ENCODE results near the gene CENPK. TPM values are rescaled to one million over a fixed set of nuclear protein-coding genes. Genes with fewer than 3 reads are reported as not detected.
"Not testable (repeated sequence)": the region's sequence is repeated elsewhere in the genome, so short reads cannot be mapped to it uniquely, and the experiment has no call there.

Gene CENPK
- total RNA-seq, 3 donors from 2014 or later (not counting 1 experiment from before 2014, with no cell fraction given) = 22.0 to 32.0 (median 26.1) TPM

DNA sequence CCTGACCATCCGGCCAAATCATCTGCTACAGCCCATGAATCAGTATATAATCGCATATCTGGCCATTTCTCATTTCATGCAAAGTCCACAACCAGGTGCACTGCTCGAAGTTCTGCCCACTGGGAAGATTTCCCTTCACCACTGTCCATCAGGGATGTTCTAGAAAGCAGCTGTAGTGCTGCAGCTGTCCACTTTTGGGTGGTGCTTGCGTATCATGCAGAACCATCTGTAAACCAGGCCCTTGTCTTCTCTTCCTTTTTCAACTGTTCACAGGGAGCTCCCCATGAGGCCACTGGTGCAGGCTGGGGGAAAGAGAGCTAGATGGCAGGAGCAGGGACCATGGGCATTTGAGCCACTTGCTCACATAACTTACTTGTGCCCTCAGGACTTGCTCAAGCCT is 73.8 kb downstream of the CENPK start:
- WGBS (ENCODE audit: insufficient coverage) = 92% methylated on average over 4 of the region's 4 CpGs
- no peaks in the 10 kb centered on the region for H3K4me1 Mint-ChIP-seq

GRCh38 chr5:65488038-65488687 is 74.8 kb downstream of the CENPK start:
- H3K4me3 Mint-ChIP-seq; ATAC-seq; H3K36me3 Mint-ChIP-seq; H3K27me3 Mint-ChIP-seq (ENCODE audit: low read depth in 2 of 2); intact Hi-C loops (cut with micrococcal nuclease); H3K4me3 ChIP-seq (ENCODE audit: low read length); H3K36me3 ChIP-seq (ENCODE audit: control insufficient read depth, insufficient read depth, low read length); H3K27me3 ChIP-seq (ENCODE audit: control insufficient read depth, insufficient read depth, low read length); H3K9me3 Mint-ChIP-seq; H3K27ac ChIP-seq (ENCODE audit: low read length); H3K27ac Mint-ChIP-seq; H3K9me3 ChIP-seq (ENCODE audit: control insufficient read depth, insufficient read depth, low read length); H3K4me1 Mint-ChIP-seq; H3K4me1 ChIP-seq (ENCODE audit: control insufficient read depth, insufficient read depth, low read length); DNase-seq: not testable (repeated sequence)
- 94% methylated on average over 7 of the region's 7 CpGs for WGBS (ENCODE audit: insufficient coverage)

More for the DNA sequence above, 73.8 kb downstream of the CENPK start:
- no peak overlapping the region for H3K4me3 ChIP-seq (ENCODE audit: low read length)
- H3K36me3 ChIP-seq (ENCODE audit: control insufficient read depth, insufficient read depth, low read length) = no peaks in the 10 kb centered on the region
- ATAC-seq = no peak
- no peak for DNase-seq
- intact Hi-C loops (cut with micrococcal nuclease) = no loop called here
- Mint-ChIP-seq H3K36me3 (no peaks in the 10 kb centered on the region), H3K27me3 (ENCODE audit: low read depth in 2 of 2) (no peaks in the 10 kb centered on the region), H3K9me3 (no peaks in the 10 kb centered on the region), H3K4me3 (no peak overlapping the region), H3K27ac (no peak overlapping the region)
- H3K4me1 ChIP-seq (ENCODE audit: control insufficient read depth, insufficient read depth, low read length) = no peaks in the 10 kb centered on the region
- no peaks in the 10 kb centered on the region for H3K27me3 ChIP-seq (ENCODE audit: control insufficient read depth, insufficient read depth, low read length)
- TF ChIP-seq CTCF (IDR thresholded peaks at IDR 0.05) = no peak
- H3K9me3 ChIP-seq (ENCODE audit: control insufficient read depth, insufficient read depth, low read length) = no peaks in the 10 kb centered on the region
- no peak overlapping the region for H3K27ac ChIP-seq (ENCODE audit: low read length)

- H3K4me3 Mint-ChIP-seq; H3K27ac ChIP-seq (ENCODE audit: low read length); H3K36me3 Mint-ChIP-seq; H3K27me3 ChIP-seq (ENCODE audit: control insufficient read depth, insufficient read depth, low read length); H3K4me3 ChIP-seq (ENCODE audit: low read length); DNase-seq; H3K9me3 ChIP-seq (ENCODE audit: control insufficient read depth, insufficient read depth, low read length); H3K4me1 ChIP-seq (ENCODE audit: control insufficient read depth, insufficient read depth, low read length); H3K9me3 Mint-ChIP-seq; H3K36me3 ChIP-seq (ENCODE audit: control insufficient read depth, insufficient read depth, low read length); H3K27me3 Mint-ChIP-seq (ENCODE audit: low read depth in 2 of 2); intact Hi-C loops (cut with micrococcal nuclease); ATAC-seq; H3K27ac Mint-ChIP-seq: not testable (repeated sequence)
- WGBS (ENCODE audit: insufficient coverage) = 100% methylated on average over 2 of the region's 2 CpGs
- H3K4me1 Mint-ChIP-seq = peaks cover 10 to 17% of the 10 kb centered on the region in 2 donors
Measured at GRCh38 chr5:65486803-65487202, 76.2 kb downstream of the CENPK start.

- Histone ChIP-seq H3K4me1 (ENCODE audit: control insufficient read depth, insufficient read depth, low read length) (peaks cover 9% of the 10 kb centered on the region), H3K9me3 (ENCODE audit: control insufficient read depth, insufficient read depth, low read length) (no peaks in the 10 kb centered on the region), H3K27me3 (ENCODE audit: control insufficient read depth, insufficient read depth, low read length) (peaks cover 8% of the 10 kb centered on the region), H3K27ac (ENCODE audit: low read length) (no peak overlapping the region), H3K4me3 (ENCODE audit: low read length) (no peak overlapping the region), H3K36me3 (ENCODE audit: control insufficient read depth, insufficient read depth, low read length) (no peaks in the 10 kb centered on the region)
- no peak for DNase-seq
- Mint-ChIP-seq H3K4me3 (no peak overlapping the region), H3K4me1 (peaks cover 10 to 24% of the 10 kb centered on the region in 2 donors), H3K9me3 (no peaks in the 10 kb centered on the region), H3K36me3 (no peaks in the 10 kb centered on the region), H3K27me3 (ENCODE audit: low read depth in 2 of 2) (no peaks in the 10 kb centered on the region), H3K27ac (no peak overlapping the region)
- no peak for ATAC-seq
- intact Hi-C loops (cut with micrococcal nuclease) = no loop called here
- WGBS (ENCODE audit: insufficient coverage) = 94% methylated on average over 27 of the region's 28 CpGs
- TF ChIP-seq CTCF (IDR thresholded peaks at IDR 0.05) = no peak
Measured at GRCh38 chr5:65485405-65485804, 77.6 kb downstream of the CENPK start.

All from natural killer cell (primary cell).